Endodermal cell (in vitro differentiated cells): Measurements from ENCODE around the gene WDR43. TPM values are rescaled to one million over a fixed set of nuclear protein-coding genes. Genes with fewer than 3 reads are reported as not detected.

Source experiments
- DNase-seq: peaks from one replicate; pipeline ENCODE4 v3.0.0-alpha.2; 2017
- H3K27ac ChIP-seq: 2 replicates; pipeline ENCODE4 v1.5.1; 2013; ENCODE audit warnings: mild to moderate bottlenecking, low read depth, low read length, moderate library complexity
- H3K27me3 ChIP-seq: 2 replicates; pipeline ENCODE4 v1.6.1; 2013; ENCODE audit warnings: mild to moderate bottlenecking, low read length, moderate library complexity; ENCODE audit not compliant: insufficient read depth, control insufficient read depth, poor library complexity, severe bottlenecking
- H3K36me3 ChIP-seq: 2 replicates; pipeline ENCODE4 v1.7.0; 2013; ENCODE audit warnings: mild to moderate bottlenecking, low read length, moderate library complexity; ENCODE audit not compliant: control insufficient read depth, insufficient read depth
- H3K4me1 ChIP-seq: one replicate; pipeline ENCODE4 v1.7.0; 2013; ENCODE audit warnings: low read length; ENCODE audit not compliant: control insufficient read depth, insufficient read depth
- H3K4me3 ChIP-seq: 2 replicates; pipeline ENCODE4 v1.5.1; 2013; ENCODE audit warnings: mild to moderate bottlenecking, low read length, moderate library complexity
- H3K9ac ChIP-seq: 2 replicates; pipeline ENCODE4 v1.6.1; 2013; ENCODE audit warnings: mild to moderate bottlenecking, low read length, moderate library complexity; ENCODE audit not compliant: poor library complexity, severe bottlenecking; ENCODE audit errors: extremely low read depth
- H3K9me3 ChIP-seq: 2 replicates; pipeline ENCODE4 v1.6.1; 2013; ENCODE audit warnings: mild to moderate bottlenecking, low read length, moderate library complexity; ENCODE audit not compliant: control insufficient read depth
- H3K27ac Mint-ChIP-seq: 2 replicates; pipeline ENCODE4 v1.8.0; 2020; ENCODE audit warnings: mixed read lengths
- H3K27me3 Mint-ChIP-seq: 2 replicates; pipeline ENCODE4 v1.8.0; 2021; ENCODE audit warnings: mild to moderate bottlenecking, mixed read lengths; ENCODE audit not compliant: insufficient read depth
- H3K36me3 Mint-ChIP-seq: 2 replicates; pipeline ENCODE4 v1.8.0; 2020; ENCODE audit warnings: low read depth, mixed read lengths
- H3K4me1 Mint-ChIP-seq: 2 replicates; pipeline ENCODE4 v1.8.0; 2020; ENCODE audit warnings: mixed read lengths
- H3K4me3 Mint-ChIP-seq: 2 replicates; pipeline ENCODE4 v1.8.0; 2020; ENCODE audit warnings: mild to moderate bottlenecking, moderate library complexity, mixed read lengths
- H3K9me3 Mint-ChIP-seq: 2 replicates; pipeline ENCODE4 v1.8.0; 2020; ENCODE audit warnings: mild to moderate bottlenecking, mixed read lengths
- CTCF ChIP-seq: fragments of 200-600 bp; sonication (generic); conservative IDR thresholded peaks from 2 replicates; pipeline ENCODE4 v1.5.0; 2021; ENCODE audit warnings: antibody characterized with exemption, mild to moderate bottlenecking
- WGBS, 2 experiments: methylation state at CpG; one replicate each; pipeline versions ENCODE4 v1.1.5 to v1.1.7; 2013; ENCODE audit warnings: missing lambda C conversion rate in 2 of 2, mixed read lengths in 1 of 2; ENCODE audit not compliant: insufficient coverage in 1 of 2, insufficient read length in 1 of 2; 5-methylcytosine and 5-hydroxymethylcytosine counted together
- total RNA-seq, 2 donors: library from RNA; stranded (reverse); fragmentation: NEBNext Ultra II Directional in 1 of 2; extraction: Animal tissue kit (Norgen Biotek cat#: 25700) in 1 of 2; gene quantifications; 2 replicates in 1 of 2; 3 replicates in 1 of 2; pipeline ENCODE4 v1.2.1, GENCODE V29; 2021

WDR43 gene
- total RNA-seq, 2 donors from 2014 or later, result 64.3 to 77.7 TPM

- H3K27me3 ChIP-seq, result no peaks in the 10 kb centered on the region
- no peaks in the 10 kb centered on the region for H3K4me1 ChIP-seq
- TF ChIP-seq CTCF, result peak; percentile 75
- Mint-ChIP-seq H3K27me3 (no peaks in the 10 kb centered on the region), H3K9me3 (no peaks in the 10 kb centered on the region), H3K4me3 (peak overlapping the region; percentile 45), H3K27ac (peak overlapping the region; percentile 80), H3K4me1 (peaks cover 23% of the 10 kb centered on the region), H3K36me3 (no peaks in the 10 kb centered on the region)
- H3K27ac ChIP-seq, result no peak overlapping the region
- H3K4me3 ChIP-seq, result no peak overlapping the region
- H3K9me3 ChIP-seq, result no peaks in the 10 kb centered on the region
- WGBS, 2 experiments, result 78 to 89% methylated on average over 11 to 15 of the region's 15 CpGs
- no peaks in the 10 kb centered on the region for H3K36me3 ChIP-seq
- DNase-seq, result peak; percentile 71
- H3K9ac ChIP-seq, result no peak overlapping the region
Measured at GRCh38 chr2:28956890-28957289, 62.4 kb downstream of the WDR43 start.

DNA sequence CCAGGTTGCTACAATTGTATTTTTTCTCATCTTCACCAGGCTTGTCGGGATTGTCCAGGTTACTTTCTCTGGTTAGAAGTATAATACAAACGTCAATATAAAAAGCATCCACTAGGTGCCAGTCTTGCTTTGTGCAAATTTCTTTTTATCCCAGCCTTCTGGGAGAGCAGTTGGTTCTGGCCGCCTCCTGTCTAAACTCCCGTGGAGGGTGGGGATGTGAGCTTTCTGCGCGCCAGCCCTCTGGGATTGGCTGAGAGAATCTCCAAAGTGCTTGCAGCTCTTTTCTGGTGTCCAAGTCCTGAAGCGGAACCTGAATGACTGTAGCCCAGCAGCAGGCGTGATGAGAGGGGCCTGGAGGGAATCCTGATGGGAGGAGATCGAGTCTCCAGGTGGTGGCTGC, 64.2 kb downstream of the WDR43 start:
- Histone ChIP-seq H3K4me3 (no peak overlapping the region), H3K4me1 (no peaks in the 10 kb centered on the region), H3K27ac (no peak overlapping the region), H3K36me3 (no peaks in the 10 kb centered on the region), H3K9me3 (no peaks in the 10 kb centered on the region), H3K27me3 (no peaks in the 10 kb centered on the region), H3K9ac (no peak overlapping the region)
- Mint-ChIP-seq H3K27me3 (no peaks in the 10 kb centered on the region), H3K36me3 (no peaks in the 10 kb centered on the region), H3K9me3 (no peaks in the 10 kb centered on the region), H3K27ac (no peak overlapping the region), H3K4me1 (peaks cover 16% of the 10 kb centered on the region), H3K4me3 (no peak overlapping the region)
- WGBS, 2 experiments, result 42 to 45% methylated on average over 9 of the region's 9 CpGs
- TF ChIP-seq CTCF, result peak; percentile 82
- DNase-seq, result peak; percentile 88

GRCh38 chr2:28960401-28960800, 65.9 kb downstream of the WDR43 start:
- no peak overlapping the region for H3K9ac ChIP-seq
- DNase-seq, result no peak
- H3K9me3 ChIP-seq, result no peaks in the 10 kb centered on the region
- no peaks in the 10 kb centered on the region for H3K9me3 Mint-ChIP-seq
- no peaks in the 10 kb centered on the region for H3K36me3 Mint-ChIP-seq
- H3K27ac ChIP-seq, result no peak overlapping the region
- TF ChIP-seq CTCF, result no peak
- H3K27me3 ChIP-seq, result no peaks in the 10 kb centered on the region
- WGBS, 2 experiments, result 80 to 88% methylated on average over 5 of the region's 5 CpGs
- H3K4me1 Mint-ChIP-seq, result peaks cover 12% of the 10 kb centered on the region
- H3K4me1 ChIP-seq, result no peaks in the 10 kb centered on the region
- no peaks in the 10 kb centered on the region for H3K27me3 Mint-ChIP-seq
- H3K4me3 ChIP-seq, result no peak overlapping the region
- H3K27ac Mint-ChIP-seq, result no peak overlapping the region
- no peak overlapping the region for H3K4me3 Mint-ChIP-seq
- no peaks in the 10 kb centered on the region for H3K36me3 ChIP-seq
